GM12878 (cell line): ENCODE results near the gene RHOXF2B. TPM values are rescaled to one million over a fixed set of nuclear protein-coding genes. Genes with fewer than 3 reads are reported as not detected.
"Not testable (repeated sequence)": the region's sequence is repeated elsewhere in the genome, so short reads cannot be mapped to it uniquely, and the experiment has no call there.

Source experiments
- ATAC-seq: fragments of 200-7000 bp; cut with Tn5 transposase; 3 replicates; pipeline ENCODE4 v1.9.1; 2020; ENCODE audit warnings: mild to moderate bottlenecking, moderate library complexity
- BruUV-seq: library from RNA; stranded (reverse); fragments of 400-500 nt; replicated peaks from 2 replicates; lab custom pipeline; 2021; lab: Mats Ljungman, UMichigan
- CTCF ChIA-PET: fragments of 300-600 bp; sonication (Branson Sonifier 250); formaldehyde crosslinking; extraction: SDS; loops from one replicate; lab custom pipeline; 2021; ENCODE audit warnings: inconsistent platforms; lab: Yijun Ruan, JAX
- POLR2A ChIA-PET: fragments of 350-600 bp; formaldehyde crosslinking; extraction: SDS; loops from one replicate; lab custom pipeline; 2021; ENCODE audit warnings: inconsistent platforms; lab: Charles Lee
- RAD21 ChIA-PET: fragments of 300-600 bp; sonication (Branson Sonifier 250); formaldehyde crosslinking; loops from one replicate; lab custom pipeline; 2023; ENCODE audit warnings: antibody characterized with exemption; ENCODE audit not compliant: unreplicated experiment; lab: Charles Lee
- SMC1A ChIA-PET: fragments of 300-600 bp; sonication (Branson Sonifier 250); formaldehyde crosslinking; loops from one replicate; lab custom pipeline; 2023; ENCODE audit not compliant: unreplicated experiment, uncharacterized antibody; lab: Charles Lee
- DNase-seq: peaks from one replicate; pipeline ENCODE4 v3.0.0-alpha.2; 2011; ENCODE audit warnings: low read depth, low spot score
- FAIRE-seq: peaks from 3 replicates; lab custom pipeline; 2011; peaks lifted over from hg19 to GRCh38; lab: Jason Lieb, UNC
- H2AFZ ChIP-seq: 2 replicates; pipeline ENCODE4 v1.6.0; 2011; ENCODE audit warnings: low read depth, low read length, control low read depth; ENCODE audit not compliant: control insufficient read depth
- H3K27ac ChIP-seq: 2 replicates; pipeline ENCODE4 v1.5.1; 2011; ENCODE audit warnings: control low read depth; ENCODE audit not compliant: control insufficient read depth, insufficient read depth
- H3K27me3 ChIP-seq, 2 experiments: replicated peaks in 1 of 2; 2 replicates each; pipeline versions ENCODE4 v1.6.0 to v1.6.1; 2011; ENCODE audit warnings: low read length in 1 of 2; ENCODE audit not compliant: control insufficient read depth in 2 of 2, insufficient read depth in 2 of 2
- H3K36me3 ChIP-seq, 2 experiments: 2 replicates each; pipeline ENCODE4 v1.5.1; 2011; ENCODE audit warnings: low read length in 1 of 2; ENCODE audit not compliant: control insufficient read depth in 2 of 2, insufficient read depth in 2 of 2
- H3K4me1 ChIP-seq: 2 replicates; pipeline ENCODE4 v1.6.1; 2011; ENCODE audit warnings: mild to moderate bottlenecking, low read length, moderate library complexity, mixed read lengths; ENCODE audit not compliant: control insufficient read depth, insufficient read depth
- H3K4me2 ChIP-seq: 2 replicates; pipeline ENCODE4 v1.6.0; 2011; ENCODE audit warnings: control low read depth; ENCODE audit not compliant: control insufficient read depth, insufficient read depth
- H3K4me3 ChIP-seq: fragments of 200-600 bp; sonication (generic); 2 replicates; pipeline ENCODE4 v1.5.1; 2016
- H3K79me2 ChIP-seq: 2 replicates; pipeline ENCODE4 v1.6.0; 2011; ENCODE audit warnings: low read length; ENCODE audit not compliant: control insufficient read depth, insufficient read depth
- H3K9ac ChIP-seq: 2 replicates; pipeline ENCODE4 v1.8.0; 2011; ENCODE audit warnings: low read length, control low read depth, mixed read lengths; ENCODE audit not compliant: control insufficient read depth, insufficient read depth
- H3K9me3 ChIP-seq: replicated peaks from 3 replicates; pipeline ENCODE4 v1.5.1; 2011; ENCODE audit warnings: mild to moderate bottlenecking, low read length; ENCODE audit not compliant: control insufficient read depth, insufficient read depth
- H4K20me1 ChIP-seq: 2 replicates; pipeline ENCODE4 v1.6.0; 2011; ENCODE audit not compliant: control insufficient read depth, insufficient read depth
- WGBS: methylation state at CpG from one replicate; pipeline ENCODE4 v1.1.6; 2016; ENCODE audit warnings: low lambda C conversion rate; ENCODE audit not compliant: insufficient replicate concordance, insufficient coverage; ENCODE audit errors: missing lambda C conversion rate; 5-methylcytosine and 5-hydroxymethylcytosine counted together
- in situ Hi-C: fragments of 300-500 bp; cut with MboI; formaldehyde crosslinking; loops from 9 replicates; pipeline ENCODE4 v1.14.3; 2018; ENCODE audit warnings: mixed read lengths
- intact Hi-C: fragments of 100-400 bp; cut with micrococcal nuclease; formaldehyde crosslinking; loops from one replicate; pipeline ENCODE4 v1.14.2; 2022; ENCODE audit not compliant: unreplicated experiment
- polyA plus RNA-seq, 11 experiments: library from polyadenylated mRNA; depleted of rRNA in 4 of 11; unstranded in 6 of 11; stranded (reverse) in 5 of 11; fragments of >200 nt; fragmentation: Nextera tagmentation in 4 of 11; fragmentation: Illumina TruSeq in 1 of 11; extraction: Ambion mirVana in 4 of 11; extraction: Trizol in 1 of 11; gene quantifications; 1 replicate in 1 of 11; 2 replicates in 10 of 11; pipeline versions ENCODE4 v1.2.1 to v1.2.3, GENCODE V29; 2011 to 2016; ENCODE audit warnings: inconsistent platforms in 2 of 11, missing spikeins in 2 of 11, low read depth in 1 of 11
- total RNA-seq, 4 experiments: library from RNA; depleted of rRNA in 3 of 4; stranded (reverse); fragments of >200 nt in 3 of 4; fragmentation: Illumina TruSeq in 1 of 4; extraction: Trizol in 1 of 4; gene quantifications; 2 replicates each; pipeline versions ENCODE4 v1.2.1 to v1.2.3, GENCODE V29; 2013 to 2021

Gene RHOXF2B
- total and polyA plus RNA-seq, 10 of the 15 experiments (the other 5 are each of a cell fraction or from before 2014, with no cell fraction given) = 0.03 to 0.08 TPM; not detected in 8

DNA sequence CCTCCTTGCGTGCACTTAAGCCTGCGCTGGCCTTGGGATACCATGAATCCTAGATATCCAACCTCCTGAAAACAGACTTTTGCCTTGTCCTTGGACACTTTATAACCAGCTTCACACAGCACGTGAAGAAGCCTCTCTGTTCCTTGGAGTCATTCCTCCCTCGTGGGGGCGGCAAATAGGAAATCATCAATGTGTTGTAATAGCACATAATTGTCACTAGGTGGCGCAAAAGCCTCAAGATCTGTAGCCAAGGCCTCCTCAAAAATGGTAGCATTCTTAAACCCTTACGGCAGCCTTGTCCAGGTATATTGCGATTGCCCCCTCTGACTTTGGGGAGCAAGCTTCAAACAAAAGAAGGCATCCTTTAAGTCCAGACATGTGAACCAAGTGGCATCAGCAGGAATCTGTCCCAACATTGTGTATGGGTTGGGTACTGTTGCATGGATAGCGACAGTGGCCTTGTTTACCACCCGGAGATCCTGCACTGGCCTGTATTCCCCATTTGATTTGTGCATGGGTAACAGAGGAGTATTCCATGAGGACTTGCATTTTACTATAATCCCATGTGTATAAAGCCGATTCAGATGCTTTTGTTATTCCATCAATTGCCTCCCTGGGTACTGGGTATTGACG, 8.2 kb upstream of the RHOXF2B start:
- H3K4me2 ChIP-seq, SMC1A ChIA-PET, H3K4me1 ChIP-seq, H4K20me1 ChIP-seq, intact Hi-C loops, DNase-seq, H3K36me3 ChIP-seq, H3K9ac ChIP-seq, RAD21 ChIA-PET, H3K27ac ChIP-seq, in situ Hi-C loops, H3K9me3 ChIP-seq, H2AFZ ChIP-seq, H3K27me3 ChIP-seq, POLR2A ChIA-PET, H3K79me2 ChIP-seq, H3K4me3 ChIP-seq, CTCF ChIA-PET, BruUV-seq: not testable (repeated sequence)
- ATAC-seq (peak; percentile 73), FAIRE-seq (peak; percentile 81)
- WGBS = no CpG with 5 or more reads among the region's 12 CpGs

GRCh38 chrX:120066169-120066568, 11.3 kb downstream of the RHOXF2B start:
- RAD21 ChIA-PET, H3K4me1 ChIP-seq, POLR2A ChIA-PET, H2AFZ ChIP-seq, H3K36me3 ChIP-seq, H3K27ac ChIP-seq, H3K9me3 ChIP-seq, H3K9ac ChIP-seq, BruUV-seq, H4K20me1 ChIP-seq, H3K79me2 ChIP-seq, DNase-seq, H3K4me3 ChIP-seq, in situ Hi-C loops, FAIRE-seq, H3K27me3 ChIP-seq, intact Hi-C loops, ATAC-seq, SMC1A ChIA-PET, H3K4me2 ChIP-seq, CTCF ChIA-PET: not testable (repeated sequence)
- WGBS = 69% methylated on average over 1 of the region's 1 CpG

DNA sequence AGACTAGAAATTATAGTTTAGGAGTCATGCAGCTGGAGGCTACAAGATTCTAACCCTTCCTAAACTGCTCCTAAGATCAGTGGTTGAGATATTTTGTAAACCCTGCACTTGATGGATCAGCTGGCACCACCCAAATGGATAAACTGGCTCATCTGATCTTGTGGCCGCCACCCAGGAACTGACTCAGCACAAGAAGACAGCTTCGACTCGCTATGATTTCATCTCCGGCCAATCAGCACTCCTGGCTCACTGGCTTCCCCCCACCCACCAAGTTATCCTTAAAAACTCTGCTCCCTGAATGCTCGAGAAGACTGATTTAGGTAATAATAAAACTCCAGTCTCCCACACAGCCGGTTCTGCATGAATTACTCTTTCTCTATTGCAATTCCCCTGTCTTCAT, 34.8 kb downstream of the RHOXF2B start:
- WGBS = no CpG with 5 or more reads among the region's 6 CpGs
- H3K4me2 ChIP-seq, H3K79me2 ChIP-seq, H3K4me3 ChIP-seq, H3K4me1 ChIP-seq, H4K20me1 ChIP-seq, H3K9me3 ChIP-seq, CTCF ChIA-PET, H3K27ac ChIP-seq, DNase-seq, BruUV-seq, RAD21 ChIA-PET, H3K27me3 ChIP-seq, H3K36me3 ChIP-seq, H3K9ac ChIP-seq, H2AFZ ChIP-seq, SMC1A ChIA-PET, POLR2A ChIA-PET, intact Hi-C loops, ATAC-seq, FAIRE-seq, in situ Hi-C loops: not testable (repeated sequence)

GRCh38 chrX:120042247-120042646, 35.2 kb downstream of the RHOXF2B start:
- H3K4me2 ChIP-seq, H3K4me1 ChIP-seq, H3K9ac ChIP-seq, intact Hi-C loops, H4K20me1 ChIP-seq, SMC1A ChIA-PET, H3K79me2 ChIP-seq, in situ Hi-C loops, RAD21 ChIA-PET, H3K36me3 ChIP-seq, FAIRE-seq, H3K4me3 ChIP-seq, POLR2A ChIA-PET, CTCF ChIA-PET, DNase-seq, H2AFZ ChIP-seq, H3K27me3 ChIP-seq, BruUV-seq, H3K9me3 ChIP-seq, H3K27ac ChIP-seq: not testable (repeated sequence)
- WGBS = no CpG with 5 or more reads among the region's 2 CpGs
- ATAC-seq = peak; percentile 90
